Stomach smooth muscle (tissue), 2 donors: ENCODE results near the gene AGPAT4.

Source experiments
- H3K27ac ChIP-seq: one replicate; pipeline ENCODE4 v1.7.0; 2013; ENCODE audit warnings: mild to moderate bottlenecking, low read length, inconsistent platforms
- H3K27me3 ChIP-seq, 2 donors: one replicate each; pipeline ENCODE4 v1.7.0; 2013; ENCODE audit warnings: low read length in 2 of 2; ENCODE audit not compliant: insufficient read depth in 2 of 2, control insufficient read depth in 1 of 2
- H3K36me3 ChIP-seq, 2 donors: one replicate each; pipeline ENCODE4 v1.7.0; 2013; ENCODE audit warnings: low read length in 2 of 2; ENCODE audit not compliant: control insufficient read depth in 2 of 2, insufficient read depth in 2 of 2
- H3K4me1 ChIP-seq: one replicate; pipeline ENCODE4 v1.7.0; 2013; ENCODE audit warnings: low read length; ENCODE audit not compliant: control insufficient read depth, insufficient read depth
- H3K4me3 ChIP-seq, 2 donors: one replicate each; pipeline ENCODE4 v1.7.0; 2013; ENCODE audit warnings: low read length in 2 of 2
- H3K9ac ChIP-seq, 2 donors: one replicate each; pipeline ENCODE4 v1.7.0; 2013; ENCODE audit warnings: low read length in 2 of 2, mild to moderate bottlenecking in 1 of 2
- H3K9me3 ChIP-seq, 2 donors: one replicate each; pipeline ENCODE4 v1.7.0; 2013; ENCODE audit warnings: low read length in 2 of 2; ENCODE audit not compliant: control insufficient read depth in 2 of 2
- donor health status: healthy.
- donor health status: Pancreatic carcinoma.

The AGPAT4 gene

GRCh38 chr6:161255518-161255917, 18.3 kb downstream of the AGPAT4 start:
- Histone ChIP-seq H3K27ac (no peak overlapping the region), H3K9ac (no peak overlapping the region), H3K4me1 (peaks cover 19% of the 10 kb centered on the region), H3K36me3 (no peaks in the 10 kb centered on the region), H3K27me3 (no peaks in the 10 kb centered on the region), H3K9me3 (no peaks in the 10 kb centered on the region), H3K4me3 (no peak overlapping the region)

- Histone ChIP-seq H3K9ac (peak overlapping the region in 1 of 2 donors; percentile 21), H3K4me3 (peak overlapping the region in 1 of 2 donors; percentile 44), H3K27me3 (no peaks in the 10 kb centered on the region), H3K36me3 (no peaks in the 10 kb centered on the region), H3K27ac (peak overlapping the region; percentile 46), H3K9me3 (no peaks in the 10 kb centered on the region), H3K4me1 (peaks cover 19% of the 10 kb centered on the region)
Observed at GRCh38 chr6:161254464-161255253, 19.2 kb downstream of the AGPAT4 start.

GRCh38 chr6:161254126-161254463, 19.8 kb downstream of the AGPAT4 start:
- Histone ChIP-seq H3K27ac (no peak overlapping the region), H3K9ac (no peak overlapping the region), H3K4me1 (peaks cover 19% of the 10 kb centered on the region), H3K9me3 (no peaks in the 10 kb centered on the region), H3K36me3 (no peaks in the 10 kb centered on the region), H3K27me3 (no peaks in the 10 kb centered on the region), H3K4me3 (no peak overlapping the region)

- Histone ChIP-seq H3K27ac (no peak overlapping the region), H3K36me3 (no peaks in the 10 kb centered on the region), H3K9ac (no peak overlapping the region), H3K4me3 (no peak overlapping the region), H3K9me3 (no peaks in the 10 kb centered on the region), H3K4me1 (peaks cover 11% of the 10 kb centered on the region), H3K27me3 (no peaks in the 10 kb centered on the region)
Observed at GRCh38 chr6:161251345-161251744, 22.5 kb downstream of the AGPAT4 start.

- Histone ChIP-seq H3K27ac (no peak overlapping the region), H3K9ac (no peak overlapping the region), H3K9me3 (no peaks in the 10 kb centered on the region), H3K4me3 (no peak overlapping the region), H3K36me3 (peaks cover 0 to 4% of the 10 kb centered on the region in 2 donors), H3K27me3 (no peaks in the 10 kb centered on the region), H3K4me1 (peaks cover 1% of the 10 kb centered on the region)
Observed at GRCh38 chr6:161249327-161249726, 24.5 kb downstream of the AGPAT4 start.

GRCh38 chr6:161246725-161247124, 27.1 kb downstream of the AGPAT4 start:
- Histone ChIP-seq H3K4me1 (no peaks in the 10 kb centered on the region), H3K4me3 (no peak overlapping the region), H3K36me3 (peaks cover 0 to 4% of the 10 kb centered on the region in 2 donors), H3K9me3 (no peaks in the 10 kb centered on the region), H3K27me3 (no peaks in the 10 kb centered on the region), H3K9ac (no peak overlapping the region), H3K27ac (no peak overlapping the region)

GRCh38 chr6:161245363-161245762, 28.5 kb downstream of the AGPAT4 start:
- Histone ChIP-seq H3K9me3 (no peaks in the 10 kb centered on the region), H3K27ac (no peak overlapping the region), H3K4me3 (no peak overlapping the region), H3K36me3 (peaks cover 0 to 4% of the 10 kb centered on the region in 2 donors), H3K4me1 (peaks cover 2% of the 10 kb centered on the region), H3K27me3 (no peaks in the 10 kb centered on the region), H3K9ac (no peak overlapping the region)

GRCh38 chr6:161244725-161245124, 29.1 kb downstream of the AGPAT4 start:
- Histone ChIP-seq H3K27ac (no peak overlapping the region), H3K9me3 (no peaks in the 10 kb centered on the region), H3K4me3 (no peak overlapping the region), H3K9ac (no peak overlapping the region), H3K36me3 (peaks cover 0 to 4% of the 10 kb centered on the region in 2 donors), H3K27me3 (no peaks in the 10 kb centered on the region), H3K4me1 (peaks cover 2% of the 10 kb centered on the region)

GRCh38 chr6:161242779-161243693, 30.8 kb downstream of the AGPAT4 start:
- Histone ChIP-seq H3K9me3 (no peaks in the 10 kb centered on the region), H3K4me1 (peaks cover 2% of the 10 kb centered on the region), H3K4me3 (no peak overlapping the region), H3K36me3 (peaks cover 0 to 4% of the 10 kb centered on the region in 2 donors), H3K27me3 (no peaks in the 10 kb centered on the region), H3K9ac (no peak overlapping the region), H3K27ac (no peak overlapping the region)

GRCh38 chr6:161242113-161242512, 31.7 kb downstream of the AGPAT4 start:
- H3K36me3 ChIP-seq: peaks cover 0 to 4% of the 10 kb centered on the region in 2 donors
- H3K4me3 ChIP-seq: no peak overlapping the region
- no peaks in the 10 kb centered on the region for H3K27me3 ChIP-seq
- H3K27ac ChIP-seq: no peak overlapping the region
- H3K9me3 ChIP-seq: no peaks in the 10 kb centered on the region
- H3K9ac ChIP-seq: no peak overlapping the region
- H3K4me1 ChIP-seq: peaks cover 2% of the 10 kb centered on the region
